ENCODE data around the gene NKD2.

DNA sequence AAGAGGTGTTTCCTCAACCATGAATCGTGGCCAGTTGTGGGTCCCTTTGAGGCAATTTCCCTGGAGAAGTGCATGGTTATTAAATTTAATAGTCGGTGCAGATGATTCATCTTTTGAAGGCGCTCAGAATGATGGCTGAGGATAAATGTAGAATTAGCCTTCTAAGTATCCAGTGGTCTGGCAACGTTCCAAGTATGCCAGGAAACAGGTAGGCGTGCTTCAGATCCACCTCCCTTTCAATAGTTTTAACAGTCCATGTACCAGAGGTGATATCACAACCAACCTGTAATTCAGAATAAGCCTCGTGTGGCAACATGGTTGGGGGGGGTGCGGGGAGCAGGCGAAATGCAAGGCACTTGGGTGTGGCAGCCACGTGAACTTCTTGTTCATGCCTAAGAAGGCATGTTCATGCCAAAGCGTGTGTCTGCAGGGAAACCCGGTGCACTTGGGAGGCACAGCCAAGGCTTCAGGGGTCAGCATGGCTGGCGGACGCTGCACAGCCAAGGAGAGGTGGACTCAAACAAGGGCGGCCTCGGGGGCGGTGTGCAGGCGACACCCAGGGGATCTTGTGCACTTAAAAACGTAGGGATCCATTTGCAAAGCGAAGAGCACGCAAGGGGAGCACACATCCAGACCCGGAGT lies 5.2 kb upstream of the NKD2 start:
- TF ChIP-seq, protein P1, sequence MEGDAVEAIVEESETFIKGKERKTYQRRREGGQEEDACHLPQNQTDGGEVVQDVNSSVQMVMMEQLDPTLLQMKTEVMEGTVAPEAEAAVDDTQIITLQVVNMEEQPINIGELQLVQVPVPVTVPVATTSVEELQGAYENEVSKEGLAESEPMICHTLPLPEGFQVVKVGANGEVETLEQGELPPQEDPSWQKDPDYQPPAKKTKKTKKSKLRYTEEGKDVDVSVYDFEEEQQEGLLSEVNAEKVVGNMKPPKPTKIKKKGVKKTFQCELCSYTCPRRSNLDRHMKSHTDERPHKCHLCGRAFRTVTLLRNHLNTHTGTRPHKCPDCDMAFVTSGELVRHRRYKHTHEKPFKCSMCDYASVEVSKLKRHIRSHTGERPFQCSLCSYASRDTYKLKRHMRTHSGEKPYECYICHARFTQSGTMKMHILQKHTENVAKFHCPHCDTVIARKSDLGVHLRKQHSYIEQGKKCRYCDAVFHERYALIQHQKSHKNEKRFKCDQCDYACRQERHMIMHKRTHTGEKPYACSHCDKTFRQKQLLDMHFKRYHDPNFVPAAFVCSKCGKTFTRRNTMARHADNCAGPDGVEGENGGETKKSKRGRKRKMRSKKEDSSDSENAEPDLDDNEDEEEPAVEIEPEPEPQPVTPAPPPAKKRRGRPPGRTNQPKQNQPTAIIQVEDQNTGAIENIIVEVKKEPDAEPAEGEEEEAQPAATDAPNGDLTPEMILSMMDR (IDR thresholded peaks at IDR 0.05; ENCODE audit: low read depth, low read length, poor library complexity, severe bottlenecking) = no peak
- TF ChIP-seq EZH2phosphoT487 (IDR thresholded peaks at IDR 0.05; ENCODE audit: borderline replicate concordance, low read length) = no peak

Data from DOHH2 (cell line).